GM18861 (cell line): Measurements from ENCODE around the gene CRYBG1.

Experiments
- ATAC-seq: cut with Tn5 transposase; IDR thresholded peaks from one replicate; pipeline ENCODE4 v1.9.1; 2021; ENCODE audit not compliant: unreplicated experiment

The CRYBG1 gene

GRCh38 chr6:106520711-106521401, 160.3 kb downstream of the CRYBG1 start:
- peak; percentile 51 for ATAC-seq

GRCh38 chr6:106522562-106523250, 162.2 kb downstream of the CRYBG1 start:
- ATAC-seq, result no peak

DNA sequence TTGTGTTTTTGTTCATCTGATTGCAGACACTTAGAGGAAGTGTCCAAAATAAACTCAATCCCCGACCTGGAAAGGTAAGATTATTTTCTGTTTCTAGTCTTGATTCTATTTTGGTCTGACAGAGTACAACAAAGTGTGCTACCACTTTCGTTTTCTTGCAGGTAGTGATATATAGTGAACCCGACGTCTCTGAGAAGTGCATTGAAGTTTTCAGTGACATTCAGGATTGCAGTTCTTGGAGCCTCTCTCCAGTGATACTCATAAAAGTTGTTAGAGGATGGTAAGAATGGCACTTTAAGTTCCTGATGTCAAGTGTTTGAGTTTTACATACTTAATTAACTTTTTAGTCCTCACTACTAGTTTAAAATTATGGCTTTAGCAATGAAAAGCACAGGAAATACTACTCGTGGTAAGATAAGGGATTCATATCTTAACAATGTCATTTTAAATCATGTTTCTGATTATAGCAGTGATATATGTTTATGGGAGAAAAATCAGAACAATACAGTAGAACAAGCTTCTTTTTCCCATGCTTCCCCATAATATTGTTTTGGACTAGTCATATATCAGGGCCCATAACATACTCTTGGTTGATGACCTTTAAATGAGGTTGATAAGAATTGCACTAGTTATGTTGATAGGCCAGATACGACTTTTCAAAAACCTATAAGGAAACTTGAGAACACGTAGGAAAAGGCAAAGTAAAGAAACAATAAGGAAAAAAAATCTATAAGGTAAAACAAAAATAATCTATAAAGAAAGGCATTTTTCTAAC, 164.8 kb downstream of the CRYBG1 start:
- ATAC-seq, result peak; percentile 38

DNA sequence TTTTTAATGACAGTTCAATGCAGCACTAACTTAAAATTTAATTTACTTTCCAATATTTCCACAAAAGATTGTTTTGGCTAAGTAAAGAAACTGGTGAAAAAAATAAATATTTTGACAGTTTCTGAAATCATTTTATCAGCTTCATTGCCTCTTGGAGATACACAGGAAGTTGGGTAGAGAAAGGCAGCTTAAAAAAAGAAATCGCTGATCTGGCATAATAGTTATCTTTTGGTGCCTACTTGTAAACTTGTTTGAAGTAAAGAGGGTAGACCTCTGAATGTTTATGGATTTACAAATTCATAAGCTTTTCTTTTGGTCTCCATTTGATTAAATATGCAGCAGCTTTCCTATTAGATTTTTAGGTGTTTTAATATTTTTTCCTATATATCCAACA, 165.4 kb downstream of the CRYBG1 start:
- no peak for ATAC-seq

GRCh38 chr6:106527117-106527516, 166.6 kb downstream of the CRYBG1 start:
- no peak for ATAC-seq

DNA sequence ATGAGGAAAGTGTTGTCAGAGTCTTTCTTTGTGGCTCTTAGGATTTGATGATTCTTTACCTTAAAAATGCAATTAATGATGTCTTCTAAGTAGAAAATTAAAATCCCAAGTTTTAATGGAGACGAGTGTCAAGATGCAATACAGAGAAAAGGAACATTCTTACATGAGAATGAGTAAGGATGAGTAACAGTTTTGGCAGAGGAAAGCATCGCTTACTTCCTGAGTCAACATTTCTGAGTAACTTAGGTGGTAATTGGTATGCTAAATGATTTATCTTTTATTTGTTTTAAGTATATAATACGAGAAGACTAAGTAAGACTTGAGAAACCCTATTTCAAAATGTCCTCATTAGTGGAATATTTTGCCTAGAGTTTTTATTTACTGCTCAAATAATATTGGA, 167.5 kb downstream of the CRYBG1 start:
- no peak for ATAC-seq

GRCh38 chr6:106528521-106528920, 168.0 kb downstream of the CRYBG1 start:
- no peak for ATAC-seq

DNA sequence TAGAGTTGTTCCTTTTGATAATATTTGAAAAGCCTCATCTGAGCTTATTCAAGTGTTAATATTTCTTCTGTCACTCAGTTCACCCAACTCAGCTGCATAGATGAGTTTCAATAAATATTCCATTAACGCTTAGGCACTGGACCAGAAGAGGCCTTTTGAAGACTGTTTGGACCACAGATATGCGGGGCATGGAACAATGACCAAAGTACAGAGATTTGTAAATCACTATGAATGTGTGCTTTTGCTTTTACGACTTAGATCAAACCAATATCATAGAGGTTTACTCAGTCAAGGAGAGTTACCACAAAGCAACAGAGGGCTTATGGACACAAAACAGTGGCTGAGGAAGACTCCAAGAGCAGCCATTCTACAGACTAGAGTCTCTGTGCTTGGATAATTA, 168.9 kb downstream of the CRYBG1 start:
- no peak for ATAC-seq

GRCh38 chr6:106530026-106530425, 169.5 kb downstream of the CRYBG1 start:
- no peak for ATAC-seq

DNA sequence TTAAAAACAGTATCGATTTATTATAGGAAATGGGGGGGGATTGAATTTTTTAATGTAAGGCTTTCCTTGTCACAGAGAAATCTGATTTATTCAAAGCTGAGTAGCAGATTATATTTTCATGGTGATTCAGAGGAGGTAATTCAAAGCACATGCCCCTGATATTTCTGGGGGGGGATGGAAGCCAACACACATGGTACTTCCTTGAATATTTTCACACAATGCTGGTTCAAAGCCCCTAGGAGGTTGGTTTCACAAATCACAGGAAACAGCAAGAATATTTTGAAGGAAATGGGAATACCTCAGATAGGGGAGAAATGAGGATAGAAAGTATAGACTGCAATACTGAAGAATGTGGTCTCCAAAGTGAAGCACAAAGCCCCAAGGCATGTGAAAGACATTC, 170.0 kb downstream of the CRYBG1 start:
- ATAC-seq, result no peak

GRCh38 chr6:106533054-106533453, 172.5 kb downstream of the CRYBG1 start:
- ATAC-seq, result no peak

- no peak for ATAC-seq
Observed at GRCh38 chr6:106534004-106534403, 173.5 kb downstream of the CRYBG1 start.

DNA sequence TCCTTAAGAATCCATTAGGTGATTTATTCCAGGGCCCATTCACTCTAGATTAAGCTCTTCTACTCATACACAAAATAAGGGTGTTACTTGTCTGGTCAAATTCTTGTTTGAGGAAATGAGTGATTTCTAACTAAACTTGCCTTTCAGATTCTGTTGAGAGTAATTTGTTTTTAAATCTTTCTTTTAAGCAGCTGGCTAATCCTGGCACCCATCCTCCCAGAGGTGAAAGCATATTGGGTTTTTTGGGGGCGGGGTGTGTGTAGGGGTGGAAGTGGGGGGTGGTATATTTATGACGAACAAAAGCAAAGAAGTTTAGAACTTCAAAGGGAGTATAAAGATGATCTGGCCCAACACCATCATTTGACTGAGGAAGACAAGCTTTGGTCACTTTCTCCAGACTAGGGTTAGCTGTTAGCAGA, 174.1 kb downstream of the CRYBG1 start:
- ATAC-seq, result no peak

DNA sequence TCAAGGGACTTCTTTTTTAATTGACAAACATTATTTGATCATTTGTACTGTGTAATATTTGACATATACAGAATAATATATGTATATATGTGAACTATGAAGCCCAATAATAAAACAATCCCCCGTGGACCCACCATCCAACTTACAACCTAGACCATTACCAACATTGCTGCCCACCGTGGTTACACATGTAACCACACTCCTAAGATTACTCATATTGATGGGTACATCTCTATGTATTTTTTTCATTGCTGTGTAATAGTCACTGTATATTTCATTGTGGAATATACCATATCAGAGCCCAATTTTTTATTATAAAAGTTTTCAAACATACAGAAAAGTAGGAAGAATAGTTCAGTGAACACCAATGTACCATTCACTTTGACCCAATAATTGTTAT, 174.5 kb downstream of the CRYBG1 start:
- ATAC-seq, result no peak

- no peak for ATAC-seq
Observed at GRCh38 chr6:106536357-106536756, 175.8 kb downstream of the CRYBG1 start.

- ATAC-seq, result peak; percentile 42
Observed at GRCh38 chr6:106536851-106537250, 176.3 kb downstream of the CRYBG1 start.

GRCh38 chr6:106537662-106538061, 177.1 kb downstream of the CRYBG1 start:
- ATAC-seq, result no peak

DNA sequence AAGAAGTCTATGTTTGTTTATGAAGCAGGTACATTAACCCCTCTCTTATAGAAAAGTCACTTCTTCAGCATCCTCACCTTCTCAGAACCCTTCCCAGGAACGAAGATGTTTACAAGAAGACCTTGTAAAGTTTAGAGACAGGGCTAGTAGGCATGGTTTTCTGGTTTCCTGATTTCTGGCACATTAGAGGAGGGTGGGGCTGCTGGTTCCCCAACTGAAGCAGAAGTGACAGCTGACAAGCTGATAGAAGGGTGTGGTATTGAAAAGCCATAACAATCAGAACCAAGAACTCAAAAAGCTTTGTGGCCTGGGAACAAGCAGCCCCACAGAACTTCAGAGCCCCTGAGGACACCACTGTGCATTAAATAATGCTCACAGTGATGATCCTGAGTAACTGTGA, 177.6 kb downstream of the CRYBG1 start:
- ATAC-seq, result no peak

DNA sequence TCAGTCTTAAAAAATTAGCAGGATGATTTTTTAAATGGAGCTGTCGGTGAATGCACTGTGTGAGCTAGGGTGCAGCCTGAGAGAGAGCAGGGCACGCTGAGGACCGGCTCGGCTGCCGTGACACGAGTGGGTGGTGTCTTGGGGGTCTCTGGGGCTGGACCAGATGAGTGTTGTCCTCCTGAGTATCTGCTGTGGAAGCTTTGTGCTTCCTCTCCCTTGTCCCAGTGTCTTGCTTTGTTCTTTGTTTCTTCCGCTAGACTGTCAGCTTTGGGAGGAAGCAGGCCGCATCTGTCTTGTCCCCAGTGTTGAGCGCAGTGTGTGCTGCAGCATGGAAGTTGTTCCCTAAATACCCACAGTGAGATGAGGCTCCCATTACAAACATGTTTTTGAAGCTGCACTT, 179.4 kb downstream of the CRYBG1 start:
- no peak for ATAC-seq

- ATAC-seq, result no peak
Observed at GRCh38 chr6:106540432-106540831, 179.9 kb downstream of the CRYBG1 start.

- ATAC-seq, result no peak
Observed at GRCh38 chr6:106540907-106541306, 180.4 kb downstream of the CRYBG1 start.

DNA sequence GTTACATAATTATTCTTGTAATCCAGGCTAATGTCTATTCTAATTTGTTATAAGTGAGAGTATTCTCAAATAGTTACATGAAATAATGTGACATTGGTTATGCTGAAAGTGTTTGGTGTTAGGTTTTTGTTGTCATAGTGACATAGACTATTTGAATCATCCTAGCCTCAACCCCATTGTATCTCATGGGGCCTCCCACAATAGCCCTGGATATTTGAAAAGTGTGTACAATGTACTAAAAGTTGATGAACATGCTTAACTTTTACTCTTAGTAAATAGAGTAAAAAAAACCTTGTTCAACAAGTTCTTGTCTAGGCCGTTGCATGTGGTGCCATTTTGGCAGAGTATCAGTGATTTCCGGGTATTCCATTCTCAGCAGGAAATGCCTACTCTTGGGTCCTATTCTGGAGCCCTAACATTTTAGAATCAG, 185.8 kb downstream of the CRYBG1 start:
- no peak for ATAC-seq
